ENCODE results near the gene IPCEF1. TPM values are rescaled to one million over a fixed set of nuclear protein-coding genes. Genes with fewer than 3 reads are reported as not detected.

IPCEF1 gene
- total RNA-seq, 1 experiment from 2014 or later, result 0.28 TPM

DNA sequence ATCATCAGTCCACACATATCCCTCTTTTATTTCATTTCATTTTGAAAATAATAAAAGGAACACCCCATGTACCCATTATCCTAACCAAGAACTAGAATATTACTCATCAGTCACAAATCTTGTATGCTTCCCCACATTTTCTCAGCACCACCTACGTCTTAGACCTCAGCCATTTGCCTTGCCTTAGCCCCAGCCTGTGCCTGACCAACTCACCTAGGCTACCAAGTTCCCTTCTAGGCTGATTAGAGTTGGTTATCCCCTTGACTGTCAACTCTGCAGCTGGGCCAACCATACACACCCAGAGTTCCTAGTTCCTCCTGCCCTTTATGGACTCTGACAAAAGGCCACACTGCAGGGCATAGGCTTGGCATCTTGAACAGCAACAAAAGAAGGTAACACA, 33.4 kb upstream of the IPCEF1 start:
- in situ Hi-C loops (cut with HindIII; ENCODE audit: low pct_unique_long_range_greater_than_20kb, low sequenced_read_pairs), result no loop called here
- ChIA-PET POLR2A (no interaction called here), CTCF (interaction anchor here (0.6 kb wide), 1 partner anchor 415 kb away, joined by 6 read pairs; no protein-coding TSS in a partner anchor)
- ATAC-seq, result no peak
- BruUV-seq (replicated peaks), result no TSS peak
- TF ChIP-seq CTCF (IDR thresholded peaks at IDR 0.05) (no peak), POLR2AphosphoS5 (IDR thresholded peaks at IDR 0.05; ENCODE audit: low read depth, low read length) (no peak), TCF7L2 (IDR thresholded peaks at IDR 0.05; ENCODE audit: low read depth, low read length) (no peak), SIN3A (IDR thresholded peaks at IDR 0.05; ENCODE audit: borderline replicate concordance, insufficient read depth, low read depth, low read length) (no peak), REST (IDR thresholded peaks at IDR 0.05; ENCODE audit: insufficient read depth in 1 of 2, low read depth in 2 of 2, low read length in 1 of 2) (no peak)
- H3K27ac ChIP-seq (ENCODE audit: low read length), result no peak overlapping the region
- H3K4me1 ChIP-seq (ENCODE audit: control insufficient read depth, insufficient read depth, low read length), result peaks cover 4% of the 10 kb centered on the region; the same call in 1 of the 2 replicates
- no peaks in the 10 kb centered on the region for H3K27me3 ChIP-seq (ENCODE audit: control insufficient read depth, insufficient read depth, low read length)
- intact Hi-C loops (cut with micrococcal nuclease; ENCODE audit: unreplicated experiment), result no loop called here
- no peak for DNase-seq (ENCODE audit: low read depth, low spot score)
- H3K9me3 ChIP-seq (ENCODE audit: control insufficient read depth, insufficient read depth, low read depth, low read length), result peaks cover 6% of the 10 kb centered on the region; the same call in 1 of the 2 replicates
- H3K36me3 ChIP-seq (ENCODE audit: control insufficient read depth, insufficient read depth, low read length), result no peaks in the 10 kb centered on the region
- no peak overlapping the region for H3K4me3 ChIP-seq (ENCODE audit: low read depth in 2 of 2, low read length in 2 of 2)

DNA sequence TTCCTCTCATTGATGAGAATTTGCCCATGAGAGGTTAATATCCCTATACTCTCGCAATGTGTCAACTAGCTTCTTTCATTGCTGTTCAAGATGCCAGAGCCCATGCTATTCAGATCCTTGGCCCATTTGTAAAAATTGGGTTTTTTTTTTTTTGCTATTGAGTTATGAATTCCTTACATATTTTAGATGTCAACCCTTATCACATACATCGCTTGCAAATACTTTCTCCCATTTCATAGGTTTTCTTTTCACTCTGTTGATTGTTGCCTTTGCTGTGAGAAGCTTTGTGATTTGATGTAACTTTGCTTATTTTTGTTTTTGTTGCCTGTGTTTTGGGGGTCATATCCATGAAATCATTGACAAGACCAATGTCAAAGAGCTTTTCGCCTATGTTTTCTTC, 32.2 kb upstream of the IPCEF1 start:
- Histone ChIP-seq H3K9me3 (ENCODE audit: control insufficient read depth, insufficient read depth, low read depth, low read length) (peaks cover 6% of the 10 kb centered on the region; the same call in 1 of the 2 replicates), H3K27me3 (ENCODE audit: control insufficient read depth, insufficient read depth, low read length) (no peaks in the 10 kb centered on the region), H3K27ac (ENCODE audit: low read length) (peak overlapping the region; percentile 66; the same call in 1 of the 2 replicates), H3K36me3 (ENCODE audit: control insufficient read depth, insufficient read depth, low read length) (no peaks in the 10 kb centered on the region), H3K4me3 (ENCODE audit: low read depth in 2 of 2, low read length in 2 of 2) (no peak overlapping the region), H3K4me1 (ENCODE audit: control insufficient read depth, insufficient read depth, low read length) (peaks cover 4% of the 10 kb centered on the region; the same call in 1 of the 2 replicates)
- DNase-seq (ENCODE audit: low read depth, low spot score) (no peak), ATAC-seq (no peak)
- ChIA-PET POLR2A (no interaction called here), CTCF (no interaction called here)
- BruUV-seq (replicated peaks), result TSS peak; percentile 47
- TF ChIP-seq TCF7L2 (IDR thresholded peaks at IDR 0.05; ENCODE audit: low read depth, low read length) (no peak), POLR2AphosphoS5 (IDR thresholded peaks at IDR 0.05; ENCODE audit: low read depth, low read length) (no peak), CTCF (IDR thresholded peaks at IDR 0.05) (no peak), SIN3A (IDR thresholded peaks at IDR 0.05; ENCODE audit: borderline replicate concordance, insufficient read depth, low read depth, low read length) (no peak), REST (IDR thresholded peaks at IDR 0.05; ENCODE audit: insufficient read depth in 1 of 2, low read depth in 2 of 2, low read length in 1 of 2) (no peak)
- in situ Hi-C loops (cut with HindIII; ENCODE audit: low pct_unique_long_range_greater_than_20kb, low sequenced_read_pairs) (no loop called here), intact Hi-C loops (cut with micrococcal nuclease; ENCODE audit: unreplicated experiment) (no loop called here)
